PC-9 (cell line): ENCODE measurements around the gene RFK.
"Not testable (repeated sequence)": the region's sequence is repeated elsewhere in the genome, so short reads cannot be mapped to it uniquely, and the experiment has no call there.

Experiments
- CTCF ChIP-seq: fragments of 200-600 bp; sonication (generic); conservative IDR thresholded peaks from 2 replicates; pipeline ENCODE4 v1.6.1; 2017; ENCODE audit warnings: mixed run types, antibody characterized with exemption, mild to moderate bottlenecking, moderate library complexity
- EZH2 ChIP-seq: fragments of 200-600 bp; sonication (generic); IDR thresholded peaks from 2 replicates; pipeline ENCODE4 v1.8.0; 2017; ENCODE audit warnings: antibody characterized with exemption, low read depth

- not testable (repeated sequence) for TF ChIP-seq CTCF, EZH2
These were observed 31.7 kb downstream of the RFK start for GRCh38 chr9:76362332-76363031.
